NK-92 (cell line): ENCODE results near the gene MEIS3.

Experiments
- DNase-seq: peaks from one replicate; lab custom pipeline; 2025; ENCODE audit not compliant: unreplicated experiment; lab: John Stamatoyannopoulos, UW

MEIS3 gene

GRCh38 chr19:47419030-47419783 is at the start of gene MEIS3:
MEIS3 (minus strand) TSS chr19:47419527; CDS start chr19:47419081, 446 bp downstream.
- no peak for DNase-seq

- no peak for DNase-seq
Measured at GRCh38 chr19:47467914-47468313, 48.6 kb upstream of the MEIS3 start.

GRCh38 chr19:47465957-47466356 is 46.6 kb upstream of the MEIS3 start:
- no peak for DNase-seq

GRCh38 chr19:47464675-47465419 is 45.5 kb upstream of the MEIS3 start:
- DNase-seq = no peak

GRCh38 chr19:47461876-47462275 is 42.5 kb upstream of the MEIS3 start:
- no peak for DNase-seq

GRCh38 chr19:47459477-47459876 is 40.1 kb upstream of the MEIS3 start:
- DNase-seq = no peak

GRCh38 chr19:47458672-47459071 is 39.3 kb upstream of the MEIS3 start:
- DNase-seq = no peak

- DNase-seq = no peak
Measured at GRCh38 chr19:47456721-47457474, 37.6 kb upstream of the MEIS3 start.

GRCh38 chr19:47450478-47450877 is 31.2 kb upstream of the MEIS3 start:
- DNase-seq = no peak

GRCh38 chr19:47448360-47448727 is 29.0 kb upstream of the MEIS3 start:
- no peak for DNase-seq

GRCh38 chr19:47447470-47448359 is 28.4 kb upstream of the MEIS3 start:
- no peak for DNase-seq

- no peak for DNase-seq
Measured at GRCh38 chr19:47446534-47447469, 27.5 kb upstream of the MEIS3 start.

GRCh38 chr19:47445937-47446402 is 26.6 kb upstream of the MEIS3 start:
- DNase-seq = no peak

GRCh38 chr19:47445527-47445926 is 26.2 kb upstream of the MEIS3 start:
- DNase-seq = no peak

GRCh38 chr19:47444388-47444821 is 25.1 kb upstream of the MEIS3 start:
- DNase-seq = no peak

GRCh38 chr19:47443331-47443730 is 24.0 kb upstream of the MEIS3 start:
- DNase-seq = no peak

- no peak for DNase-seq
Measured at GRCh38 chr19:47438793-47439220, 19.5 kb upstream of the MEIS3 start.

- no peak for DNase-seq
Measured at GRCh38 chr19:47437500-47437899, 18.2 kb upstream of the MEIS3 start.

GRCh38 chr19:47436712-47437401 is 17.5 kb upstream of the MEIS3 start:
- no peak for DNase-seq
